NCI-H2227 (cell line): ENCODE data around the gene ZNFX1.
"Not testable (repeated sequence)": the region's sequence is repeated elsewhere in the genome, so short reads cannot be mapped to it uniquely, and the experiment has no call there.

Source experiments
- DNase-seq: peaks from one replicate; lab custom pipeline; 2025; ENCODE audit not compliant: unreplicated experiment; lab: John Stamatoyannopoulos, UW

Gene ZNFX1

GRCh38 chr20:49216991-49217578 is 60.8 kb downstream of the ZNFX1 start:
- DNase-seq: peak; percentile 94

DNA sequence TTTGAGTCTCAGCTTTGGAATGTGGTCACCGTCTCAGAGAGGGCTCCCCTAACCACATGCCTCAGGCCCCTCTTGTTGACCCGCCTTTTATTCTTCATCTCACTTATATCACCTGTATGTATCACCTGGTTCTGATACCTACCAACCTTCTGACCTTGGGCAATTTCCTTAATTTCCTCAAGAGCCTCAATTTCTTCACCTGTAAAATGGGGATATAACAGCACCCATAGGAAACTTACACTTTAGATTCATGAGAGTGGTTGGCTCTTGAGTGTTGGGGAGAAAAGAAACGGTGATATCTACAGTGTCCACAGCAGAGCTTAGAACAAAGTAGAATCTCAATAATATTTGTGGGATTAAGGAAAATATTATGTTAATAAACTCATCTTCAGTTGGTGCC is 62.6 kb downstream of the ZNFX1 start:
- DNase-seq: no peak

DNA sequence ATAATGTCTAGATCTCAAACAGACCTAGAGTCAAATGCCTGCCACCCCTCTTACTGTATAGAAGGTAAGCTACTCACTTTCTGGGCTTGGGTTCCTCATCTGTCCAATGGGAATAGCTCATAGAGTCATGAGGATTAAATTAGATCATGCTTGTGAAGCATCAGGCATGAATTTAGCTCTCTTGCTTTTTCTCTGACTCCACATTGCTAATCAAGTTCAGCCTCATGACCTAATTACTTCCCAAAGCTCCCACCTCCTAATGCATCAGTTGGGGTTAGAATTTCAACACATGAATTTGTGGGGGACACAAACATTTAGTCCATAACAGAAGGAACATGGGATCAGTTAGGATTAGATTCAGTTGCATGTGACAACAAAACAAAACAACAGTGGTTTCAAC is 63.3 kb downstream of the ZNFX1 start:
- DNase-seq: no peak

DNA sequence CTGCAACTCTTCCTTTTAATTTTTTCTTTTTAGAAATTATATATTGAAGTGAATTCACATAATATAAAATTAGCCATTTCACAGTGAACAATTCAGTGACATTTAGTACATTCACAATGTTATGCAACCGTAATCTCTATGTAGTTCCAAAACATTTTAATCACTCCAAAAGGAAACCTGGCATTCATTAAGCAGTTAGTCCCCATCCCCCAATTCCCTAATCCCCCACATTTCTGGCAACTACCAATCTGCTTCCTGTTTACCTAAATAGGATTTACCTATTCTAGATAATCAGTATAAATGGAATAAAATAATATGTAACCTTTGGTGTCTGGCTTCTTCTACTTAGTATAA is 67.1 kb downstream of the ZNFX1 start:
- no peak for DNase-seq

GRCh38 chr20:49210101-49210756 is 67.6 kb downstream of the ZNFX1 start:
- no peak for DNase-seq

DNA sequence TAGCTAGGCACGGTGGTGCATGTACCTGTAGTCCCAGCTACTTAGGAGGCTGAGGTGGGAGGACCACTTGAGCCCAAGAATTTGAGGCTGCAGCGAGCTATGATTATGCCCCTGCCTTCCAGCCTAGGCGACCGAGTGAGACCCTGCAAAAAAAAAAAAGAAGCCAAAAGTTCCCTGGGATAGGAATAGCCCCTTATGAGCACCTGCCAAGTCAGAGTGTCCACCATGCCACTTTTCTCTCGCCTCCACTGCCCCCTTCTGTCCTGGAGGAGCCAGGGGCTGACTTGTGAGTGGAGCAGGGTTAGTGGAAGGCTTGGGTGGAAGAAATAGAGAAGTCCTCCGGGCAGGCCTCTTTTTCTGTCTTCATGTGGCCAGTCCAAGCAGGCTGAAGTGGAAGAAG is 70.8 kb downstream of the ZNFX1 start:
- DNase-seq: no peak

- no peak for DNase-seq
Observed at GRCh38 chr20:49203746-49204145, 74.1 kb downstream of the ZNFX1 start.

GRCh38 chr20:49203011-49203410 is 74.8 kb downstream of the ZNFX1 start:
- DNase-seq: no peak

- DNase-seq: no peak
Observed at GRCh38 chr20:49199729-49200293, 78.0 kb downstream of the ZNFX1 start.

- DNase-seq: not testable (repeated sequence)
Observed at GRCh38 chr20:49192944-49193518, 84.8 kb downstream of the ZNFX1 start.
